ENCODE data around the gene BIRC6.

BIRC6 gene

DNA sequence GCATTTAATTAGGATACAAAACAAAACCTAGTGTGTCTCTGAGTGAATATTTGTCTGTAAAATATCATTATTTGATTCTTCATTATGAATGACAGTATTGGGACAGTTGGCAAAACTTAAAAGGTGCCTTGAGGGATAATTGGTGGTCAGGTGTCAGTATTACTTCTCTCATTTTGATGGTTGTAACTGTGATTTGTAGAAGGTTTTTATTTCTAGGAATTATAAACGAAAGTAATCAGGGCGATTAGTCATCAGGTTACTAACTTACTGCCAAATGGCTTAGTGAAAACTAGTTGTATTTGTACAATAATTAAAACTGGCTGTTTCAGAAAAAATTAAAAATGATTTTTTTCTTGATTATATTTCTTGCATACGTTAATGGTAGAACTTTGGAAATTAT lies 117.6 kb downstream of the BIRC6 start:
- TF ChIP-seq, protein P1, sequence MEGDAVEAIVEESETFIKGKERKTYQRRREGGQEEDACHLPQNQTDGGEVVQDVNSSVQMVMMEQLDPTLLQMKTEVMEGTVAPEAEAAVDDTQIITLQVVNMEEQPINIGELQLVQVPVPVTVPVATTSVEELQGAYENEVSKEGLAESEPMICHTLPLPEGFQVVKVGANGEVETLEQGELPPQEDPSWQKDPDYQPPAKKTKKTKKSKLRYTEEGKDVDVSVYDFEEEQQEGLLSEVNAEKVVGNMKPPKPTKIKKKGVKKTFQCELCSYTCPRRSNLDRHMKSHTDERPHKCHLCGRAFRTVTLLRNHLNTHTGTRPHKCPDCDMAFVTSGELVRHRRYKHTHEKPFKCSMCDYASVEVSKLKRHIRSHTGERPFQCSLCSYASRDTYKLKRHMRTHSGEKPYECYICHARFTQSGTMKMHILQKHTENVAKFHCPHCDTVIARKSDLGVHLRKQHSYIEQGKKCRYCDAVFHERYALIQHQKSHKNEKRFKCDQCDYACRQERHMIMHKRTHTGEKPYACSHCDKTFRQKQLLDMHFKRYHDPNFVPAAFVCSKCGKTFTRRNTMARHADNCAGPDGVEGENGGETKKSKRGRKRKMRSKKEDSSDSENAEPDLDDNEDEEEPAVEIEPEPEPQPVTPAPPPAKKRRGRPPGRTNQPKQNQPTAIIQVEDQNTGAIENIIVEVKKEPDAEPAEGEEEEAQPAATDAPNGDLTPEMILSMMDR (IDR thresholded peaks at IDR 0.05; ENCODE audit: extremely low read depth, missing control alignments): no peak

GRCh38 chr2:32478889-32479620 lies 122.2 kb downstream of the BIRC6 start:
- TF ChIP-seq, protein P1 (IDR thresholded peaks at IDR 0.05; ENCODE audit: extremely low read depth, missing control alignments): no peak
- DNase-seq (ENCODE audit: low spot score): no peak

More for the DNA sequence above, 117.6 kb downstream of the BIRC6 start:
- no peak for DNase-seq (ENCODE audit: low spot score)

DNA sequence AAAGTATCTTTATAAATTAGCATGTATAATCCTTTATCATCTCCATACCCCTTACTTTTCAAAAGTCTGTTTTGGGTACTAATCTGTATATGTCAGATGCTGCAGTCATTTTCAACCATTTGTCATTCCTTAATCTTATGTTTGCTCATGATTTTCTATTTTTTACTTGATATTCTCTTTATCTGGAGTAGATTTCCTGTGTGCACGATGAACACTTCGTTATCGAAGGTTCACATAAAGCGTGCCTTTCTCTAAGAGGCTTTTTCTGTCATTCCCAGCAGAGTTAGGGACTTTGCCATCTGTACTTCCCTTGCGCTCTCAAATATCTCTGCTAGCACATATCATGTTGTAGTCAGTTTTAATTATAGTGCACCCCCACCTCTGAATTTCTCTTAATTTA lies 123.2 kb downstream of the BIRC6 start:
- no peak for DNase-seq (ENCODE audit: low spot score)
- TF ChIP-seq, protein P1 (IDR thresholded peaks at IDR 0.05; ENCODE audit: extremely low read depth, missing control alignments): no peak

- TF ChIP-seq, protein P1 (IDR thresholded peaks at IDR 0.05; ENCODE audit: extremely low read depth, missing control alignments): no peak
- no peak for DNase-seq (ENCODE audit: low spot score)
These were observed 125.6 kb downstream of the BIRC6 start for GRCh38 chr2:32482471-32482870.

DNA sequence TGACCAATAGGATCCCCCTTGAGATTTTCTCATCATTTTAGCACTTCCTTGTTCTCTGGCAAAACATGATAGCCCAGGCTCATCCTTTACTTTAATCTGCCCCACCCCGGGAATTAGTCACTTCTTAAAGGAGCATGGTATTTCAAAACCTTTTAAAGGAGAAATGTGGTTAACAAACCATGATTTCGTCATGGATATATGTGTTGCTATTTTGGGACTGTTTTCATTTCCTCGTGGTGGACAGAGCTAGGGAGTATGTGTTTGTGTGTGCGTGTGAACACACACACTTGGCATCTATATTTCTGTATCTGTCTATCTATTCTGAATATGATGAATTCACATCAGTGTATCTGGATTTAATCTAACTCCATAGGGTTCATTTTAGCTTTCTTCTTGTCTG lies 128.1 kb downstream of the BIRC6 start:
- TF ChIP-seq, protein P1 (IDR thresholded peaks at IDR 0.05; ENCODE audit: extremely low read depth, missing control alignments): no peak
- no peak for DNase-seq (ENCODE audit: low spot score)

- TF ChIP-seq, protein P1 (IDR thresholded peaks at IDR 0.05; ENCODE audit: extremely low read depth, missing control alignments): no peak
- DNase-seq (ENCODE audit: low spot score): no peak
These were observed 128.6 kb downstream of the BIRC6 start for GRCh38 chr2:32485399-32485798.

GRCh38 chr2:32489061-32489460 lies 132.2 kb downstream of the BIRC6 start:
- TF ChIP-seq, protein P1 (IDR thresholded peaks at IDR 0.05; ENCODE audit: extremely low read depth, missing control alignments): no peak
- DNase-seq (ENCODE audit: low spot score): no peak
